ENCODE data around the gene PRODH.
"Not testable (repeated sequence)": the region's sequence is repeated elsewhere in the genome, so short reads cannot be mapped to it uniquely, and the experiment has no call there.

PRODH gene

DNA sequence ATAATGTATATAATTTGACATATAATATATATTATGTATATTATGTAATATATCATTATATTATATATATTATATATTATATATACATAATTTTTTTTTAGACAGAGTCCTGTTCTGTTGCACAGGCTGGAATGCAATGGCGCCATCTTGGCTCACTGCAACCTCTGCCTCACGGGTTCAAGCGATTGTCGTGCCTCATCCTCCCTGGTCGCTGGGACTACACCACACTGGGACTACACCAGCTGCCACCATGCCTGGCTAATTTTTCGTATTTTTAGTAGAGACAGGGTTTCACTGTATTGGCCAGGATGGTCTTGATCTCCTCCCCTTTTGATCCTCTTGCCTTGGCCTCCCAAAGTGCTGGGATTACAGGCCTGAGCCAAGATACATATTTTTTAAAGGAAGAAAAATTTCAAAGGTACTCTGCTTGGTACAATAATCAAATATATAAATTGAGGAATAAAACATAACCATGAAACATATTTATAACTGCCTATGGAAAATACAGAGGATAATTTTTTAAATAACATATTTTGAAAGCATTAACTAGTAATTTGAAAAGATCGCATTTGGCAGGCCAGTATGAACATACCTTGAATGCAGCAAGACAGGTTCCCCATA is 39.9 kb downstream of the PRODH start:
- not testable (repeated sequence) for DNase-seq

DNA sequence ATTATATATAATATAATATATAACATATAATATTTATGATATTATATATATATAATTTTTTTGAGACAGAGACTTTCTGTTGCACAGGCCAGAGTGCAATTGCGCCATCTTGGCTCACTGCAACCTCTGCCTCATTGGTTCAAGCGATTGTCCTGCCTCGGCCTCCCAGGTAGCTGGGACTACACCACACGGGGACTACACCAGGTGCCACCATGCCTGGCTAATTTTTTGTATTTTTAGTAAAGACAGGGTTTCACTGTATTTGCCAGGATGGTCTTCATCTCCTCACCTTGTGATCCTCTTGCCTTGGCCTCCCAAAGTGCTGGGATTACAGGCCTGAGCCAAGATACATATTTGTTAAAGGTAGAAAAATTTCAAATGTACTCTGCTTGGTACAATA is 42.3 kb downstream of the PRODH start:
- DNase-seq: not testable (repeated sequence)

DNA sequence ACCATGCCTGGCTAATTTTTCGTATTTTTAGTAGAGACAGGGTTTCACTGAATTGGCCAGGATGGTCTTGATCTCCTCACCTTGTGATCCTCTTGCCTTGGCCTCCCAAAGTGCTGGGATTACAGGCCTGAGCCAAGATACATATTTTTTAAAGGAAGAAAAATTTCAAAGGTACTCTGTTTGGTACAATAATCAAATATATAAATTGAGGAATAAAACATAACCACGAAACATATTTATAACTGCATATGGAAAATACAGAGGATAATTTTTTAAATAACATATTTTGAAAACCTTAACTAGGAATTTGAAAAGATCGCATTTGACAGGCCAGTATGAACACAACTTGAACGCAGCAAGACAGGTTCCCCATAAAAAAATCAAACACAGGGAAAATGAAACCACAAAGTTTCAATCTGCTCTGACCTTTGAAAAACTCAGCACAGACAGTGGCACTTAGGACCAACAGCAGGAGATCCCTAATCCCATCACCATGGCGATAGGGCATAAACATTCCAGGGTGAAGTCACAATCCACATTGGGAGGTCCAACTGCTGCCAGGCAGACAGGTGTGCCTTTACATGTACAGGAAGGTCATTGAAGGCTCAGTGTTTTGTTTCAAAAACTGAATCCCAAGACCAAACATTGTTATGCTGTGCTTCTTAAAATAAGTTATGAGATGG is 45.4 kb downstream of the PRODH start:
- not testable (repeated sequence) for DNase-seq

DNA sequence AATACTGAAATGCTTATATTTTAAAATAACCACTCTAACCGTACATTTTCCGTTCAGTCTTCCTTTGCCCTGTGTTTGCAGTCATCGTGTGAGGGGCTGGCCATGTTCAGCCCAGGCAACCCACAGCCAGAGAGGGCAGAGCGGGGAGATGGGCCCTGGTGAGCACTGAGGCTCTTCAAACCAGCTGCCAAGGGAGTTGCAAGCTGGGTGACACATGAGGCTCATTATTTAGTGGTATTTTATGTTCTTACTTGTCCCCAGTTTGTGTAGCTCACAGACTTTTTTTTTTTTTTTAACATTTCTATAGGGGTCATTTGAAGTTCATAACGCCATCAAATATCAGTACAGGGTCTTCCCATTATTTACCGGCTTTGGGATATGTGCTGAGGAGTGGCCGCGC is 48.0 kb downstream of the PRODH start:
- no peak for DNase-seq

DNA sequence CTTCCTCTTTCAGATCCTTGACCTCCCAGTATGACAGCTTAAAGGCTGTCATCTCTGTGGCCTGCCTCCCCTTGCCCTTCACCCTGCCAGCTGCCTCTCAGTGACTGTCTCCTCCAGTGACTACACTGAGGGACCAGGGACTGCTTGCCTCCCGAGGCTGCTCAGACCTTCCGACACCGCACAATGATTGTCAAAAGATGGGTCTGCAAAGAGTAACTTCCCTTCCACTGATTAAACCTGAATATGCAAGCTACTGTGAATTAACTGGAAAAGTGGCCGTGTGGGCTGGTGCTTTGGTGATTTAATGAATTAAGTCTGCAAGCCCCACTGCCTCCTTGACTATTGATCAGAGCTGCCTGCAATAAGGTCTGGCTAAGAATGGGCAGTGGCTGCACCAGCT is 51.6 kb downstream of the PRODH start:
- not testable (repeated sequence) for DNase-seq

DNA sequence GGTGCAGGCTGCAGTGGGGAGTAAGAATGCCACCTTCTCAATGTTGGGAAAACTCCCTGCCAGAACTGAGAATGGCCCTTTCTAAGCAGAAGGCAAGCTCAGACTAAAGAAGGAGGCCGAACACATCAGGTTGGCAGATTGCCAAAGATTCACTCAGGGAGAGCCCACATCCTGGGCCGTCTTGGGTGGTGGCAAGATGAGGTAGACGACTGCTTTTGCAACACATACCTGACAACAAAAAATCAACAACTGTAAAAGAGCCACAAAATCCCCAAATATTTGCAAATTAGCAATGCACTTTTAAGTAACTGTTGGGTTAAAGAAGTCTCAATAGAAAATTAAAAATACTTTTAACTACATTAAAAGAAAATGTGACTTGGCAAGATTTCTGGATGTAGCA is 54.8 kb downstream of the PRODH start:
- not testable (repeated sequence) for DNase-seq
